ENCODE measurements around the gene KDM6A.
"Not testable (repeated sequence)": the region's sequence is repeated elsewhere in the genome, so short reads cannot be mapped to it uniquely, and the experiment has no call there.

KDM6A gene

GRCh38 chrX:44961817-44962607 lies 89.0 kb downstream of the KDM6A start:
- no peak for DNase-seq (ENCODE audit: low spot score)

- DNase-seq (ENCODE audit: low spot score), result no peak
Observed at GRCh38 chrX:44962944-44963343, 90.0 kb downstream of the KDM6A start.

- no peak for DNase-seq (ENCODE audit: low spot score)
Observed at GRCh38 chrX:44967221-44967620, 94.2 kb downstream of the KDM6A start.

- DNase-seq (ENCODE audit: low spot score), result no peak
Observed at GRCh38 chrX:44970709-44971108, 97.7 kb downstream of the KDM6A start.

- no peak for DNase-seq (ENCODE audit: low spot score)
Observed at GRCh38 chrX:44971674-44972073, 98.7 kb downstream of the KDM6A start.

- DNase-seq (ENCODE audit: low spot score), result no peak
Observed at GRCh38 chrX:44972132-44972531, 99.1 kb downstream of the KDM6A start.

- DNase-seq (ENCODE audit: low spot score), result no peak
Observed at GRCh38 chrX:44973420-44973932, 100.5 kb downstream of the KDM6A start.

- no peak for DNase-seq (ENCODE audit: low spot score)
Observed at GRCh38 chrX:44974451-44974850, 101.5 kb downstream of the KDM6A start.

GRCh38 chrX:44975666-44976263 lies 102.8 kb downstream of the KDM6A start:
- DNase-seq (ENCODE audit: low spot score), result no peak

GRCh38 chrX:44978976-44979375 lies 106.0 kb downstream of the KDM6A start:
- DNase-seq (ENCODE audit: low spot score), result no peak

GRCh38 chrX:44980403-44980802 lies 107.4 kb downstream of the KDM6A start:
- no peak for DNase-seq (ENCODE audit: low spot score)

- DNase-seq (ENCODE audit: low spot score), result no peak
Observed at GRCh38 chrX:44980883-44981282, 107.9 kb downstream of the KDM6A start.

GRCh38 chrX:44989995-44990770 lies 117.2 kb downstream of the KDM6A start:
- no peak for DNase-seq (ENCODE audit: low spot score)

- no peak for DNase-seq (ENCODE audit: low spot score)
Observed at GRCh38 chrX:44992775-44993174, 119.8 kb downstream of the KDM6A start.

- DNase-seq (ENCODE audit: low spot score), result no peak
Observed at GRCh38 chrX:44996277-44996676, 123.3 kb downstream of the KDM6A start.

- no peak for DNase-seq (ENCODE audit: low spot score)
Observed at GRCh38 chrX:44997282-44997812, 124.4 kb downstream of the KDM6A start.

- DNase-seq (ENCODE audit: low spot score), result no peak
Observed at GRCh38 chrX:44997888-44998287, 124.9 kb downstream of the KDM6A start.

- not testable (repeated sequence) for DNase-seq (ENCODE audit: low spot score)
Observed at GRCh38 chrX:44999237-44999636, 126.2 kb downstream of the KDM6A start.

- not testable (repeated sequence) for DNase-seq (ENCODE audit: low spot score)
Observed at GRCh38 chrX:44999872-45000271, 126.9 kb downstream of the KDM6A start.

- no peak for DNase-seq (ENCODE audit: low spot score)
Observed at GRCh38 chrX:45001048-45001447, 128.1 kb downstream of the KDM6A start.

- no peak for DNase-seq (ENCODE audit: low spot score)
Observed at GRCh38 chrX:45003085-45003484, 130.1 kb downstream of the KDM6A start.

- no peak for DNase-seq (ENCODE audit: low spot score)
Observed at GRCh38 chrX:45006002-45006800, 133.2 kb downstream of the KDM6A start.

Data from SW480 (cell line).